Measurements from ENCODE around the gene CA11.

GRCh38 chr19:48630296-48631063 is 15.5 kb downstream of the CA11 start:
- peak; percentile 52 for TF ChIP-seq CTCF (conservative IDR thresholded peaks at IDR 0.05; ENCODE audit: low read depth, low read length)
- TF ChIP-seq EZH2 (IDR thresholded peaks at IDR 0.05; ENCODE audit: borderline replicate concordance, low read depth, low read length, poor library complexity, severe bottlenecking): no peak

Measured in A673 (cell line).